ENCODE results near the gene UBE2H.

UBE2H gene

GRCh38 chr7:129832282-129832681 lies 120.5 kb downstream of the UBE2H start:
- TF ChIP-seq POLR2AphosphoS5 (IDR thresholded peaks at IDR 0.05; ENCODE audit: low read depth) (no peak), GABPA (IDR thresholded peaks at IDR 0.05; ENCODE audit: low read depth) (no peak), CTCF (IDR thresholded peaks at IDR 0.05; ENCODE audit: insufficient read depth, low read length) (no peak), SPI1 (IDR thresholded peaks at IDR 0.05; ENCODE audit: borderline replicate concordance, low read depth) (no peak)
- TF ChIP-seq, protein P1, sequence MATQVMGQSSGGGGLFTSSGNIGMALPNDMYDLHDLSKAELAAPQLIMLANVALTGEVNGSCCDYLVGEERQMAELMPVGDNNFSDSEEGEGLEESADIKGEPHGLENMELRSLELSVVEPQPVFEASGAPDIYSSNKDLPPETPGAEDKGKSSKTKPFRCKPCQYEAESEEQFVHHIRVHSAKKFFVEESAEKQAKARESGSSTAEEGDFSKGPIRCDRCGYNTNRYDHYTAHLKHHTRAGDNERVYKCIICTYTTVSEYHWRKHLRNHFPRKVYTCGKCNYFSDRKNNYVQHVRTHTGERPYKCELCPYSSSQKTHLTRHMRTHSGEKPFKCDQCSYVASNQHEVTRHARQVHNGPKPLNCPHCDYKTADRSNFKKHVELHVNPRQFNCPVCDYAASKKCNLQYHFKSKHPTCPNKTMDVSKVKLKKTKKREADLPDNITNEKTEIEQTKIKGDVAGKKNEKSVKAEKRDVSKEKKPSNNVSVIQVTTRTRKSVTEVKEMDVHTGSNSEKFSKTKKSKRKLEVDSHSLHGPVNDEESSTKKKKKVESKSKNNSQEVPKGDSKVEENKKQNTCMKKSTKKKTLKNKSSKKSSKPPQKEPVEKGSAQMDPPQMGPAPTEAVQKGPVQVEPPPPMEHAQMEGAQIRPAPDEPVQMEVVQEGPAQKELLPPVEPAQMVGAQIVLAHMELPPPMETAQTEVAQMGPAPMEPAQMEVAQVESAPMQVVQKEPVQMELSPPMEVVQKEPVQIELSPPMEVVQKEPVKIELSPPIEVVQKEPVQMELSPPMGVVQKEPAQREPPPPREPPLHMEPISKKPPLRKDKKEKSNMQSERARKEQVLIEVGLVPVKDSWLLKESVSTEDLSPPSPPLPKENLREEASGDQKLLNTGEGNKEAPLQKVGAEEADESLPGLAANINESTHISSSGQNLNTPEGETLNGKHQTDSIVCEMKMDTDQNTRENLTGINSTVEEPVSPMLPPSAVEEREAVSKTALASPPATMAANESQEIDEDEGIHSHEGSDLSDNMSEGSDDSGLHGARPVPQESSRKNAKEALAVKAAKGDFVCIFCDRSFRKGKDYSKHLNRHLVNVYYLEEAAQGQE (IDR thresholded peaks at IDR 0.05; ENCODE audit: insufficient replicate concordance, low read depth): no peak
- Histone ChIP-seq H3K4me3 (replicated peaks; ENCODE audit: insufficient read depth, low read length) (no peak overlapping the region), H3K27ac (replicated peaks) (no peak overlapping the region), H3K27me3 (ENCODE audit: insufficient read depth, poor library complexity, severe bottlenecking) (no peaks in the 10 kb centered on the region)
- no peak for DNase-seq (ENCODE audit: low read depth in 1 of 2, low spot score in 1 of 2)

DNA sequence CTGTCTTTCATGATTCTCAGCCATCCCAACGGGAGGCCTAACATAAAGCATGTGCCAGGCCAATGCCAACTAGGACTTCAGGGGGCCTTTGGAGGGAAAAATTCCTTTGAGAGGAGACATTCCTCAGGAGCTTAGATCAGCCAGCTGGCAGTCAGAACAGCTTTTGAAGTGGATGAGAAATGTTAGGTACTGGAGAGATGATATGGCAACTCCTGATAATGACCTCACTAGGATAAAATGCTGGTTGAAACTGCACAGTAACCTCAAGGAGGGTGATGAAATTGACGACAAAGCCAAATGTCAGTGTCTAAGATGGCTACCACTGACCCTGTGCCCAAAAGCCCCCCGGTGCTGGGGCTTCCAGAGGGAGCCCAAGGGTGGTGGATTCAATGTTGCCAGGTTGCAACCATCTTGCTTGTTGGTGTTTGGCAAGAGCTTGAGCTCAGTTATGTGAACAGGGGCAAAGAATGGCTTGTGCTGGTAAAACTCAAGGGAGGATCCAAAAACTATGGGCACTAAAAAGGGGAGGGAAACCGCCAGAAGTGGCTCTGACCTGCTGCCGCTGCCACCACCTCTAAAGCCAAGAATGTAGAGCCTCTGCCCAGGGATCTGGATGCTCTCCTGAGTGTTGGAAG lies 121.2 kb downstream of the UBE2H start:
- DNase-seq (ENCODE audit: low read depth in 1 of 2, low spot score in 1 of 2): no peak
- Histone ChIP-seq H3K27ac (replicated peaks) (no peak overlapping the region), H3K27me3 (ENCODE audit: insufficient read depth, poor library complexity, severe bottlenecking) (no peaks in the 10 kb centered on the region), H3K4me3 (replicated peaks; ENCODE audit: insufficient read depth, low read length) (no peak overlapping the region)
- TF ChIP-seq GABPA (IDR thresholded peaks at IDR 0.05; ENCODE audit: low read depth): no peak
- no peak for TF ChIP-seq CTCF (IDR thresholded peaks at IDR 0.05; ENCODE audit: insufficient read depth, low read length)
- TF ChIP-seq, protein P1 (IDR thresholded peaks at IDR 0.05; ENCODE audit: insufficient replicate concordance, low read depth): no peak
- TF ChIP-seq POLR2AphosphoS5 (IDR thresholded peaks at IDR 0.05; ENCODE audit: low read depth): no peak
- no peak for TF ChIP-seq SPI1 (IDR thresholded peaks at IDR 0.05; ENCODE audit: borderline replicate concordance, low read depth)

- Histone ChIP-seq H3K27me3 (ENCODE audit: insufficient read depth, poor library complexity, severe bottlenecking) (no peaks in the 10 kb centered on the region), H3K27ac (replicated peaks) (no peak overlapping the region), H3K4me3 (replicated peaks; ENCODE audit: insufficient read depth, low read length) (no peak overlapping the region)
- DNase-seq (ENCODE audit: low read depth in 1 of 2, low spot score in 1 of 2): no peak
- TF ChIP-seq, protein P1 (IDR thresholded peaks at IDR 0.05; ENCODE audit: insufficient replicate concordance, low read depth): no peak
- TF ChIP-seq POLR2AphosphoS5 (IDR thresholded peaks at IDR 0.05; ENCODE audit: low read depth) (no peak), CTCF (IDR thresholded peaks at IDR 0.05; ENCODE audit: insufficient read depth, low read length) (no peak), GABPA (IDR thresholded peaks at IDR 0.05; ENCODE audit: low read depth) (no peak), SPI1 (IDR thresholded peaks at IDR 0.05; ENCODE audit: borderline replicate concordance, low read depth) (no peak)
These were observed 121.8 kb downstream of the UBE2H start for GRCh38 chr7:129830949-129831348.
